Measurements from ENCODE around the gene ICAM5.
"Not testable (repeated sequence)": the region's sequence is repeated elsewhere in the genome, so short reads cannot be mapped to it uniquely, and the experiment has no call there.

Gene ICAM5

GRCh38 chr19:10321417-10321797 is 31.7 kb downstream of the ICAM5 start:
- no peak for DNase-seq

- no peak for DNase-seq
Observed at GRCh38 chr19:10321874-10322835, 32.4 kb downstream of the ICAM5 start.

DNA sequence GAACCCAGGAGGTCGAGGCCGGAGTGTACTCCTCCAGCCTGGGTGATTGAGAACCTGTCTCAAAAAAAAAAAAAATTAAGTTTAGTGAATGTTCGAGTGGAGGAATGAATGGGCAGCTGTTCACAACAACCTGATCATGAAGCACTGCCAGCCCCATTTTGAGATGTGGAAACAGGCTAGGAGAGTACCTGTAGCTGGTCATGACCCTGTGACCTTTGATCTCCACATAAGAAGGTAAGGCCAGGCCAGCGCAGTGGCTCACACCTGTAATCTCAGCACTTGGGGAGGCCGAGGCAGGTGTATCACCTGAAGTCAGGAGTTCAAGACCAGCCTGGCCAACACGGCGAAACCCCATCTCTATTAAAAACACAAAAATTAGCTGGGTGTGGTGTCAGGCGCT is 36.0 kb downstream of the ICAM5 start:
- no peak for DNase-seq

- DNase-seq = no peak
Observed at GRCh38 chr19:10327793-10328192, 38.0 kb downstream of the ICAM5 start.

- no peak for DNase-seq
Observed at GRCh38 chr19:10328558-10329429, 39.0 kb downstream of the ICAM5 start.

- no peak for DNase-seq
Observed at GRCh38 chr19:10329555-10329954, 39.8 kb downstream of the ICAM5 start.

GRCh38 chr19:10332158-10332964 is 42.6 kb downstream of the ICAM5 start:
- no peak for DNase-seq

DNA sequence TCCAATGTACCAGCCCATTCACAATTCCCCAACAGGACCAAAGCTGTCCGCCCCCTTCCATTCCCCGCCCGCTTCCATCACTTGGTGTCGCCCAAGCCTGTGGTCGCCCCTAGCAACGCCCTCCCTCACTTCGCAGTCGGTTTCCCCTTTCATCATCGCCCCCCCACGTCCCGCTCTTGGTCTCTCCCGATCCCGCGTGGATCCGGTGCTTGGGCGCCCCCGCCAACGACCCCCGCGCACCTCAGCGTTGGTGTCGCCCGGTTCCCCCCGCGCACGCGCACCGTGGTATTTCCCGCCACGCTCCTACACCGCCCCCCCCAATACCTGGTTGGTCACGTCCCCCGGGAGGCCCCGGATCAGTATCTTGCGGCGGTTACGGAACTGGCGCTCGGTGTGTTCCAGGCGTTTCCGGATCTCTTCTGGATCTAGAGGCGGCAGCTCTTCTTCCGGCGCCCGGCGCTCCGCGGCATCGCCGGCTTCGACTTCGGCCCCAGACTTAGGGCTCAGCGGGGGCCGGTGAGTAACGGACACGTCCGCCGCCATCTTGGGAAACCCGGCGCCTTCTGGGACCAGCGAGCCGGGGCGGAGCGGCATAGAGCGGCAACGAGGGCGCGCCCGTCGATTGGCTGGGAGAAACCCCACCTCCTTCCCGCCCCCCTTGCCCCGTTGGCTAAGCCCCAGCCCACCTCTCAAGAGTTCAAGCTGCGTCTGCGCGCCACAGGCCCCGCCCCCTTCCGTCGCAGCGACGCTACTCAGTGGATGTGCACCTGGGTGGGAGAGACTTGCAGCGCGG is 43.4 kb downstream of the ICAM5 start, which contains the start of gene RAVER1:
Gene RAVER1, minus strand, starts transcription at position 565 of the 793 bp plus-strand sequence. Its CDS starts 22 bp downstream, at position 543.
- DNase-seq = peak; percentile 98

DNA sequence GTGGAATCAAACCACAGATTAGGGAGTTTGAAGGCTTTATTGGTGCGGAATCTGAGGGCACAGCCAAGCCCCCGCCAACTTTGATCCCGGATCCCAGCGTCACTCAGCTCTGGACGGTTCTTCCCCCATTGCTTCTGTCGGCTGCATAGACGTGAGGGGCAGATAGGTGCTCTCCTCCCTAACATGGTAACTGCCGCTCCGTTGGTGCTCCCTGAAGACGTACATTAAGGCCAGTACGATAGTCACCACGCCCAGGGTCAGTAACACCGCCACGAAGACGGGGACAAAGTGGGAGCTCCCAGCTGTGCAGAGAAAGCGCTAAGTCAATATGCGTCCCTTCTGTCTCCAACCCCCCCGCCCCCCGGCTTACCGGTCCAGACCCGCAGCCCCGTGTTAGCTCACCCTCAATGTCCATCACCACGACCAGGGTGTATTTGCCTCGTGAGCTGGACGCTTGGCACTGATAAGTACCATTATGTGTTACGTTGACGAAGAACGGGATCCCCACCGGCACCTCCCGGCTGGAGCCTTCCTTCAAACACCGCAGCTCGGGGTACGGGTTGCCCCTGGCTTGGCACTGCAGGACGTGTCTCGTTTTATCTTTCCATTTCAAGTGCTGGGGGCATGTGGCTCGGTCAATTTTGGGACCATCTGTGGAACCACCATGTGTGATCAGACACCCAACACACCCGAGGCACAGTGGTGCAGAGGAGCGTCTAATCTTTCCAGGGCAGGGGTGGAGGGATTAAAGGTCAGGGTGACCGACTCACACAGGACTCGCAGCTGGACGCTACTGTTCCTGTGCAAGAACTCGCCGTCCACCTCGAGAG is 44.2 kb downstream of the ICAM5 start:
- DNase-seq = no peak

DNA sequence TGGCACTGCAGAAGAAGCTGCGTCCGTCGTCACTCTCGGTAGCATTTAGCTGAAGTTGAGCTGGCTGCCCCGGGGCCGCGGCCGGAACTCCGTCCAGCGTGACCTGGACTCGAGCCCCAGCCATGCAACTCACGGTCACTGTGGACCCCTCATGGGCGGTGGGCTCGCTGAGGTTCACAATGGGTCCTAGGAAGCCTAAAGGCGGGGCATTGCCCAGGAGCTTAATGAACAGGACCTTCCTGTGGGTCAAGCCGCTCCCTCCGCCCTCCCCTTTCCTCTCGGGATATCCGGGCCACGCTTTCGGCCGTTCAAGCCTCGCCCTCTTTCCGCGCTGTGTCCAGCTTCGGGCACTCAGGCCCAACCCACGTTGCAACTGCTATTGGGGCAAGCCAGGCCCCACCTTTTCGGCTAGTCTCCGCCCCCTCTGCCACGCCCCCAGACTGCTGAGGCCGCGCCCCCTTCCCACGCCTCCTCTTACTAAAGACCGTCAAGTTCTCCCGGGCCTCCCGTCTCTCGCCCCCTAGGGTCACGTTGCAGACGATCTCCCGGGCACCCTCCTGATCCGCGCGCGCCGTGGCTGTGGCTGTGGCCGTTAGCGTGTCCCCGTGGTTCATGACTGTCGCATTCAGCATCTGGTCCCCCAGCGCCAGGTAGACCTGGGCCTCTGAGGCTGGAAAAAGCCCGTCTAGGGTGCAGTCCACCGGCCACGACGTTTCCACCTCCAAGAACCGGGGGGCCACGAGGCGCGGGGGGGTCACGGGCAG is 45.0 kb downstream of the ICAM5 start:
- peak; percentile 49 for DNase-seq

DNA sequence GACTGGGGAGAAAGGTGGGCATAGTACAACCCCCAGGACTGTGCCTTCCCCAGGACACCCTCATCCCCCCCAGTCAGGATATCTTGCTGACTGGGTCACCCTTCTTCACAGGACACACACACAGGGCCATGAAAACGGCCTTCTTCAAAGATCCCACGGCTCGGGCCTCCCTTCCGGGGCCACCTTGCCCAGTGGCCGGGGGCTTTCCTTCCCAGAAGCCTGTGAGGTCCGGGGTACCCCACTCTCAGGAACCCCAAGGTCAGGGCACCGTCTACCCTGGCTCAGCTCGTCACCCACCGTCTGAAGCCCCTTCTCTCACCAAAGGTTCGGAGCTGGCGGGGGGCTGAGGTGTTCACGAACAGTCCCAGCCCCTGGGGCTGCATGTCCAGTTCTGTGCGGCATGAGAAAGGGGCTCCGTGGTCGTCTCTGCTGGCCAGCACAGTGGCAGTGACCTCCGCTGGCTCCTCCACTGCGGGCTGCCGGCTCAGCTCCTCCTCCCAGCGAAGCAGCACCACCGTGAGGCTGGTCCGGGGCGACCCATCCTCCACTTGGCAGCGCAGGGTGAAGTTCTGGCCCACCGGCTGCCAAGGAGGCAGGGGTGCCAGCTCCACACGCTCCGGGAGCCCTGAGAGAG is 45.7 kb downstream of the ICAM5 start:
- DNase-seq = no peak

- DNase-seq = not testable (repeated sequence)
Observed at GRCh38 chr19:10336725-10337124, 47.0 kb downstream of the ICAM5 start.

- no peak for DNase-seq
Observed at GRCh38 chr19:10338940-10339339, 49.2 kb downstream of the ICAM5 start.

- peak; percentile 62 for DNase-seq
Observed at GRCh38 chr19:10339380-10339960, 49.7 kb downstream of the ICAM5 start, which contains the start of gene ICAM3. Gene ICAM3, minus strand, starts transcription at chr19:10339624. Its CDS starts 10 bp downstream, at chr19:10339614.

- DNase-seq = no peak
Observed at GRCh38 chr19:10339977-10340376, 50.2 kb downstream of the ICAM5 start.

GRCh38 chr19:10343495-10343894 is 53.7 kb downstream of the ICAM5 start:
- no peak for DNase-seq

DNA sequence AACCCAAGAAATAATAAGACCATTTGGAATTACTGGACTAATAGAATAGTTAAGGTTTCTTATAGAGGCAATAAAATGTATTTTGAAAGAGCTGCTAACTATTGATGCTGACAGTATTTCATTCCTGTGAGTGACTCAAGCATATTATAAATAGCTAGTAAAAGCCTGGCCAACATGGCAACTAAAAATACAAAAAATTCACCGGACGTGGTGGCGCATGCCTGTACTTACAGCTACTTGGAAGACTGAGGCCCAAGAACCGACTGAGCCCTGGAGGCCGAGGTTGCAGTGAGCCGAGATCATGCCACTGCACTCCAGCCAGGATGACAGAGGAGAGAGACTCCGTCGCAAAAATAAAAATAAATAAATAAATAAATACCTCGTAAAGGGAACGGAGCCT is 55.0 kb downstream of the ICAM5 start:
- no peak for DNase-seq

Data from stimulated activated CD4-positive, alpha-beta T cell treated with anti-CD3 and anti-CD28 coated beads, Interleukin-4, amount 100 ng/mL, for 1 hour (primary cell).